ENCODE data around the gene MCIDAS.

Gene MCIDAS

GRCh38 chr5:55227664-55228430 is 732 bp upstream of the MCIDAS start:
- TF ChIP-seq CTCF (IDR thresholded peaks at IDR 0.05; ENCODE audit: low read depth, low read length) = no peak
- no peak for DNase-seq (ENCODE audit: extremely low read depth, low read depth)

DNA sequence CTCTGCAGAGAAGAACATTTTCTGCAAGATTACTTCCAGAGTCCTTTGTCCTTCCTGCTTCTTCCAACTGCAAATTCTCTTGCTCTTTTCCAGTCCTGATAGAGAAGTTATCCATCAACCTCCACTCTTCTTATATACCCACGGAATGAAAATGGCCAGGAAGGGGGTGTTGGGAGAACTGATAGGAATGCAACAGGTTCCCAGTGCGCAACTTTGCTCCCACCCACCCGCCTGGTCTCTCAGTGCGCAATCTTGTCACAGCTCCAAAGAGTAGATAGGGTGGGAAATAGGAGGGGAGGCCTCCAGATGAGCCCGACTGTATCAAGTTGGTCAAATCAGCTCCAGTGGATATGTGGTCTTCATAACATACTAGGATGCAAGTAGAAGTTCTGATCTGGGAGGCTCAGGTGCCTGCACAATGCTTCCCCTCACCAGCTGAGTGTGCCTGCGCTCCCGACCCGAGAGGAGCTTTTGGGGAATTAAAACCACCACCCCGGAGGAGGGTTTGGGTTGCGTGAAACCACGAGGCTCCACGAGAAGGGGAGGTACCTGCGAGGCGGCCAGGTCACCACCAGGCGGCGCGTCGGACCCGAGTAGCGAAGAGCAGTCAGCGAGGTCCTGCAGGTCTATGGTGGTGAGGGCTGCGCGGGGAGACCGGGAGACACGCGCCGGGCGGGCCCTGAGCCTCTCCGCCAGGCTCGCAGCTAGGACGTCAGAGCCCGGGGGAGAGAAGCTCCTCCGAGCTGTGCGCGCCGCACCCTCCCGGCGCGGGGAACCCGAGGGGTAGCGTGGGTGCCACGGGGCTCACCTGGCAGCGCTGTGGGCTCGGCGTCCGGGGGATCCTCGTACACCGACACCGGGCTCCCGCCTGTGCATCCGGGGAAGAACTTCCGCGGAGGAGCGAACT is 835 bp downstream of the MCIDAS start:
- peak; percentile 41 for TF ChIP-seq CTCF (IDR thresholded peaks at IDR 0.05; ENCODE audit: low read depth, low read length)
- DNase-seq (ENCODE audit: extremely low read depth, low read depth) = no peak

- no peak for TF ChIP-seq CTCF (IDR thresholded peaks at IDR 0.05; ENCODE audit: low read depth, low read length)
- no peak for DNase-seq (ENCODE audit: extremely low read depth, low read depth)
Measured at GRCh38 chr5:55225346-55225745, 1.8 kb downstream of the MCIDAS start.

GRCh38 chr5:55223812-55224240 is 3.3 kb downstream of the MCIDAS start:
- no peak for TF ChIP-seq CTCF (IDR thresholded peaks at IDR 0.05; ENCODE audit: low read depth, low read length)

GRCh38 chr5:55222985-55223811 is 3.9 kb downstream of the MCIDAS start:
- DNase-seq (ENCODE audit: extremely low read depth, low read depth) = no peak
- no peak for TF ChIP-seq CTCF (IDR thresholded peaks at IDR 0.05; ENCODE audit: low read depth, low read length)

More at GRCh38 chr5:55223812-55224240, 3.3 kb downstream of the MCIDAS start:
- DNase-seq (ENCODE audit: extremely low read depth, low read depth) = no peak

DNA sequence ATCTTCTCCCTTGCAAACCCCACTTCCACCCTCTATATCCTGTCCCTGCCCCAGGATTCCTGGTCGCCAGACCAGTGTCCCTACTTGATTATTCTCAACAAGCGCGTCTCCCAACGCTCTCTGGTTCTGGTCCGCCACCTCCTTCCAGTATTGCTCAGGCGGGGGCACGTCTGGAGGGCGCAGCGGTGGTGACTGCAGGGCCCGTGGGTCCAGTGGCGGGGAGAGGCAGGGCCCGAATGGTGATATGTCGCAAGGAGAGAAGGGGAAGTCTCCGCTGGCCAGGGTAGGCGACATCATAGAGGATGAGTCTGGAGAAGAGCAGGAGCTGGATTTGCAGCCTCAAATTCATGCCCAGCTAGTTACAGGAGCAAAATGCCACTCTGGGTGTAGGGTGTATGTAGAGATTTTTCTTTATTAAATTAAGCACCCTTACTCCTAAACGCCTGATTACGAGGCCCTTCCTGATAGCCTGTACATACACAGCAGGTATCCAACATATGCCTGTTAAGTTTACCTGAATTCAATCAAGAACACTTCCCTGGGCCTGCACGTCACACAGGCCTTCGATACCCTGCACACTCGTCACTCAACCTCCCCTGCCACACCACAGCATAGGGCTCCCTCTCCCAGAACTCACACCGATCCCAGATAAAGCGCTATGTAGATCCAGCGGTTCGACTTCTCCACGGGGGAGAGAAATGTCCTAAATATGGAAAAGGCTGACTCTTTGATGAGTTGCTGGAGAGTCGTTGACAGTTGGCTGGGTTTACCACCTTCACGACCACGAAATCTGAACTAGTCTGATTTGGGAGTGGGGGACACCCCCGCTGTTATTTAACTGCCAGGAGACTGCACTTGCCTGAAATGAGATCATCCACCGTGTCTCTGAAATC is 4.8 kb downstream of the MCIDAS start:
- DNase-seq (ENCODE audit: extremely low read depth, low read depth) = no peak
- TF ChIP-seq CTCF (IDR thresholded peaks at IDR 0.05; ENCODE audit: low read depth, low read length) = no peak
